LNCAP (cell line): ENCODE measurements around the gene TMEM80.

Source experiments
- TF ChIP-seq, protein P1 (sequence below): fragments of 450-650 bp; IDR thresholded peaks from 2 replicates; pipeline ENCODE4 v1.5.1; 2017; ENCODE audit warnings: mild to moderate bottlenecking

Gene TMEM80

DNA sequence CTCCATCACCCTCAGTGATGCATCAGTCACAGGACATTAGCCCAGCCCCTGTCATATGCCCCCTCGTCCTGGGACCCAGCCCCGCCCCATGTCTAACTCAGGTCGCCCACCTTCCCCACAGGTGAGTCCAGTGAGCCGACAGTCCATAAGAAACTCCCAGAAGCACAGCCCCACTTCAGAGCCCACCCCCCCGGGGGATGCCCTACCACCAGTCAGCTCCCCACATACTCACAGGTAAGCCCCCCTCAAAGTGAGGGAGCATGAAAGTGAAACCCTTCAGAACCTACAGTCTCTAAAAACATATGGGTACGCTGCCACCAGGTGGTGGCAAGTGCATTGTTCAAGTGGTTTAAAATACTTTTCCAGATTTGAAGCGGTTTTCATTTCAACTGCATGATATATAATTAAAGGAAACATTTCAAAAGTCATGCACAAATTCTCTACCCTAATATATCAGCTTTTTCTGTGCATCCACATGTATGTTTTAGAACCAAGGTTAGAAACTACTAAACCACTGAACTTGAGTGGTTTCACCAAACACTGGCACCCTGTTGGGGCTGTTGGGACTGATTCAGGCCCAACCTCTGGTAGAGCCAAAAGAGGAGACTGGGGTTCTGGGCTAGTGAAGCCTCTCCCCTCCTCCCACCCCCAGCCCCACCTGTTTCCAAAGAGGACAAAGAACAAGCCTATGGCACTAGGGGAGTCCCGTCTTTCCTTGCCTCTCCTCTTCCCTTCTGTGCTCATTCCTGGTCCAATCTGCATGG, 27.7 kb downstream of the TMEM80 start:
- TF ChIP-seq, protein P1, sequence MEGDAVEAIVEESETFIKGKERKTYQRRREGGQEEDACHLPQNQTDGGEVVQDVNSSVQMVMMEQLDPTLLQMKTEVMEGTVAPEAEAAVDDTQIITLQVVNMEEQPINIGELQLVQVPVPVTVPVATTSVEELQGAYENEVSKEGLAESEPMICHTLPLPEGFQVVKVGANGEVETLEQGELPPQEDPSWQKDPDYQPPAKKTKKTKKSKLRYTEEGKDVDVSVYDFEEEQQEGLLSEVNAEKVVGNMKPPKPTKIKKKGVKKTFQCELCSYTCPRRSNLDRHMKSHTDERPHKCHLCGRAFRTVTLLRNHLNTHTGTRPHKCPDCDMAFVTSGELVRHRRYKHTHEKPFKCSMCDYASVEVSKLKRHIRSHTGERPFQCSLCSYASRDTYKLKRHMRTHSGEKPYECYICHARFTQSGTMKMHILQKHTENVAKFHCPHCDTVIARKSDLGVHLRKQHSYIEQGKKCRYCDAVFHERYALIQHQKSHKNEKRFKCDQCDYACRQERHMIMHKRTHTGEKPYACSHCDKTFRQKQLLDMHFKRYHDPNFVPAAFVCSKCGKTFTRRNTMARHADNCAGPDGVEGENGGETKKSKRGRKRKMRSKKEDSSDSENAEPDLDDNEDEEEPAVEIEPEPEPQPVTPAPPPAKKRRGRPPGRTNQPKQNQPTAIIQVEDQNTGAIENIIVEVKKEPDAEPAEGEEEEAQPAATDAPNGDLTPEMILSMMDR: peak; percentile 57

DNA sequence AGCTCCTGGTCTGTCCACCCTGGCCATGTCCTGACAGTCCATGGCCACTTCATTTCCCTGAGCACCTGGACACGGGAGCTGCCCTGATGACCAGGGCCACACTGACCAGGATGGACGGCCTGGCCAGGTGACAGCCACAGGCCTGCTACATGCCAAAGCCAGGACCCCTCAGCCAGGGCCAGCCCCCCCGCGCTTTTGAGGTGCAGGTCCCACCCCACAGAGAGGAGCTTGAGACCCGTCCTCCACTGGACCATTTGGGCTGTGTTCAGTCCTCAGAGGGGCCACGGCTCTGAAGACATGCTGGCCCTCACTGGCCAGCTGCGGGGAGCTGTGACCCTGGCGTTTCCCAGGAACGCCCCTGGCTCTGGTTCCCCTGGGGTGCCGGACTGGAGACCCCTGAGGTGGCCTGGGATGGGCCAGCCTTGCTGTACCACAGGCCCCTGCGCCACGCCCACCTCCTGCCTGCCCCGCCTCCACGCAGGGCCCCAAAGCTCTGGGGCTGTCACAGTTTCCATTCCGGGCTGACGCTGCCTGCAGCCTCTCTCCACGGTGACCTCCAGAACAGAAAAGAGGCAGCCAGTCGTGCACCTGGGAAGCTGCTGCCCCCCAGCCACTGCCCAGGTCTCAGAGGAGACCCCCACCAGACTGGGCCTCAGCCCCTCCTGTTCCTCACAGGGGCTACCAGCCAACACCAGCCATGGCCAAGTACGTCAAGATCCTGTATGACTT, 28.6 kb downstream of the TMEM80 start:
- TF ChIP-seq, protein P1: no peak

DNA sequence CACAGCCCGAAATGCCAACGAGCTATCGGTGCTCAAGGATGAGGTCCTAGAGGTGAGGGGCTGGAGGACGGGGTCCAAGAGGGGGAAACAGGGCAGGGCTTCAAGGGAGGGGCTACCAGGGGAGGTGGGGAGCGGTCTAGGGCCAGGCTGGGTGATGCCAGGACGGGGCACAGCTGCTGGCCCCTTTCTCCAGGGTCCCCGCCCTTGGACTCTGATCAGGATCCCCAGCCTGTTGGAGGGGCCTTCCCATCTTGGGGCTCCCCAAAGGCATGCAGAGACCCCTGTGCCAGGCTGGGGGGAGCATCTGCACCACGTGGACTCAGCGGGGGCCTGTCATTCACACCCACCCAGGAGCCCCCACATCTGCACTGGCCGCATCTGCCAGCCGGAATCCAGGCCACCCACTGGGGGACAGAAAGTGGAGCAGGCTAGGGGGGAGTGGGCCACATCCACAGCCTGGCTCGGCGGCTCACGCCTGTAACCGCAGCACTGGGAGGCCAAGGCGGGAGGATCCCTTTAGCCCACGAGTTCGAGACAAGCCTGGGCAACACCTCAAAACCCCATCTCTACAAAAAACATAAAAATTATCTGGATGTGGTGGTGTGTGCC, 29.3 kb downstream of the TMEM80 start:
- TF ChIP-seq, protein P1: no peak

DNA sequence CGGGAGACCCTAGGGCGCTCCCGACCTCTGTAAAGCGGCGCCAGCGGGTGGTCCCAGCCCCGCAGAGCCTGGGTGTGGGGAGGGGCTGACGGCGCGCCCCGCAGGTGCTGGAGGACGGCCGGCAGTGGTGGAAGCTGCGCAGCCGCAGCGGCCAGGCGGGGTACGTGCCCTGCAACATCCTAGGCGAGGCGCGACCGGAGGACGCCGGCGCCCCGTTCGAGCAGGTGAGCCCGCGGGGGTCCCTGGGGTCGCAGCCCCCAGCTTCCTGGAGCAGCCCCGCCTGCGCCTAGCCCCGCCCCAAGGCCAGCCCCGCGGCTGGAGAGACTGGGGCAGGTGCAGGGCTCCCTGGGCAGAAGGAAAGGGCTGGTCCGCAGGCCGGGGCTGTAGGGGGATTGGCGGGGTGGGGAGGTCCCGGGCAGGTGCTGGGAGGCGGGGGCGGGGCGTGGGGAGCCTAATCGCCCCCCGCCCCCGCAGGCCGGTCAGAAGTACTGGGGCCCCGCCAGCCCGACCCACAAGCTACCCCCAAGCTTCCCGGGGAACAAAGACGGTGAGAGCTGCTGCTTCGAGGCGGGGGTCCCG, 30.1 kb downstream of the TMEM80 start:
- TF ChIP-seq, protein P1: no peak

DNA sequence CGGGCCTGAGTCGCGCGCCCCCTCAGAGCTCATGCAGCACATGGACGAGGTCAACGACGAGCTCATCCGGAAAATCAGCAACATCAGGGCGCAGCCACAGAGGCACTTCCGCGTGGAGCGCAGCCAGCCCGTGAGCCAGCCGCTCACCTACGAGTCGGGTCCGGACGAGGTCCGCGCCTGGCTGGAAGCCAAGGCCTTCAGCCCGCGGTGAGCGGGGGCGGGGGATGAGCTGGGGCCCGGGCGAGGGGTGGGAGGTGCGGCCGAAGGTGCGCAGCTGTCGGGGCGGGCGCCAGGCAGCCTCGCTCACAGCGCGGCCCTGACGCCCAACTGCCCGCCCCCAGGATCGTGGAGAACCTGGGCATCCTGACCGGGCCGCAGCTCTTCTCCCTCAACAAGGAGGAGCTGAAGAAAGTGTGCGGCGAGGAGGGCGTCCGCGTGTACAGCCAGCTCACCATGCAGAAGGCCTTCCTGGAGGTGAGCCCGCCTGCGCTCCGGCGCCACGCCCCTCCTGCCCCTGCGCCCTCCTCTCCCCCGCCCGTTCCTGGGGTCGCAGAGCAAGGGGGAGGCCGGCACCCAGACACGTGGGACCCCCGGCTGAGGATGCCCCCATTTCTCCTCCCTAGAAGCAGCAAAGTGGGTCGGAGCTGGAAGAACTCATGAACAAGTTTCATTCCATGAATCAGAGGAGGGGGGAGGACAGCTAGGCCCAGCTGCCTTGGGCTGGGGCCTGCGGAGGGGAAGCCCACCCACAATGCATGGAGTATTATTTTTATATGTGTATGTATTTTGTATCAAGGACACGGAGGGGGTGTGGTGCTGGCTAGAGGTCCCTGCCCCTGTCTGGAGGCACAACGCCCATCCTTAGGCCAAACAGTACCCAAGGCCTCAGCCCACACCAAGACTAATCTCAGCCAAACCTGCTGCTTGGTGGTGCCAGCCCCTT, 30.9 kb downstream of the TMEM80 start:
- TF ChIP-seq, protein P1: no peak

DNA sequence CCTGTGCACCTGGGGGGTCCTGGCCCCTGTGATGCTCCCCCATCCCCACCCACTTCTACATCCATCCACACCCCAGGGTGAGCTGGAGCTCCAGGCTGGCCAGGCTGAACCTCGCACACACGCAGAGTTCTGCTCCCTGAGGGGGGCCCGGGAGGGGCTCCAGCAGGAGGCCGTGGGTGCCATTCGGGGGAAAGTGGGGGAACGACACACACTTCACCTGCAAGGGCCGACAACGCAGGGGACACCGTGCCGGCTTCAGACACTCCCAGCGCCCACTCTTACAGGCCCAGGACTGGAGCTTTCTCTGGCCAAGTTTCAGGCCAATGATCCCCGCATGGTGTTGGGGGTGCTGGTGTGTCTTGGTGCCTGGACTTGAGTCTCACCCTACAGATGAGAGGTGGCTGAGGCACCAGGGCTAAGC, 31.7 kb downstream of the TMEM80 start:
- TF ChIP-seq, protein P1: no peak
